M059J (cell line): Measurements from ENCODE around the gene OR4F15. TPM values are rescaled to one million over a fixed set of nuclear protein-coding genes. Genes with fewer than 3 reads are reported as not detected.
"Not testable (repeated sequence)": the region's sequence is repeated elsewhere in the genome, so short reads cannot be mapped to it uniquely, and the experiment has no call there.

Experiments used
- DNase-seq: peaks from one replicate; pipeline ENCODE4 v3.0.0-alpha.2; 2012; ENCODE audit warnings: low read depth
- total RNA-seq: library from RNA; depleted of rRNA; stranded (reverse); fragments of >200 nt; shearing (Covaris generic); gene quantifications from 2 replicates; pipeline ENCODE4 v1.2.3, GENCODE V29; 2014; rRNA removed

The OR4F15 gene, protein sequence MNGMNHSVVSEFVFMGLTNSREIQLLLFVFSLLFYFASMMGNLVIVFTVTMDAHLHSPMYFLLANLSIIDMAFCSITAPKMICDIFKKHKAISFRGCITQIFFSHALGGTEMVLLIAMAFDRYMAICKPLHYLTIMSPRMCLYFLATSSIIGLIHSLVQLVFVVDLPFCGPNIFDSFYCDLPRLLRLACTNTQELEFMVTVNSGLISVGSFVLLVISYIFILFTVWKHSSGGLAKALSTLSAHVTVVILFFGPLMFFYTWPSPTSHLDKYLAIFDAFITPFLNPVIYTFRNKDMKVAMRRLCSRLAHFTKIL
- total RNA-seq: not detected in 2 replicates

DNA sequence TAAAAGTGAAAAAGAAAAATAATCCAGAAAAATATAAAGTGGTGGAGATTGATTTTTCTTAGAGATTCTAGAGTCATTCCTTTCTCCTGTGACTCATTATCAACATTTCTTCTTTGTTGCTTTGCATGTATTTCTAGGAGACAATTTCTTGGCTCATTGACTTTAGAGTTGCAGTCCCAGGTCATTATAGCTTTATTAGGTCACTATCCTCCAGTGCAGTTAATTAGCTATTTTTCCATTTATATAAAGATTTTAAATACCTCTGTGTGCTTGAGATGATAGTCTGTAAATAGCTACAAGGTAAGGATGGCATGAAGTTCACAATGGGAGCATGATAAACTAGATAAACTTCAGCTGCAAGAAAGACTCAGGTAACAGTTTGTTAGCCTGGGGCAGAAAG lies at the start of gene OR4F15:
Gene OR4F15, plus strand, starts transcription at position 301 of the 400 bp plus-strand sequence. CDS start 5,985 bp downstream, outside the sequence.
- DNase-seq: no peak

DNA sequence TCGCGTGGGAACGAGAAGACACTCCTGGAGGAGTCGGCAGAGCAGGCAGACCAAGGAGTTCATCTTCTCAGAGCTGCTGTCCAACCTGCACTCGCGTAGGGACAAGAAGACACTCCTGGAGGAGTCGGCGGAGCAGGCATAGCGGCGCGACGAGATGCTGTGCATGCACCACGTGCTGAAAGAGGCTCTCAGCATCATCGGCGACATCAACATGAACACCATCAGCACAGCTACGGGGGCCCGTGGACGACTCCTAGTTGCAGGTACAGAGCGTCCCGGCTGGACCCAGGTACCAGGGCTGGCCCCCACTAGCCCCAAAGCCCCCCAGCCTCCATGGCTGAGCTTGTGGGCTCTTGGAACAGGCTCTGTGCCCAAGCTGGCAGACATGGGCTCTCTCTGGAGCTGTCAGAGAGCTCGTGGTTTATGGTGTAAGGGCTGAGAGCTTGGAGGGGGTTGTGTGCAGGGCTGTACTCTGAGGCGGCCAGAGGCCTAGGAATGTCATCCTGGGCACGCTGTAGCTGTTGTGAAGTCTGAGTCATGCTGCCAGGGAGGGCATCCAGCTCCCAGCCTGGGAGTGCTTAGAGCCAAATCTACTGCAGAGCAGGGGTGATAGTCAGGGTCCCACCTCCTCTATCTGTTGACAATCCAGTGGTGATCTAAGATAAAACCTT lies 47.2 kb upstream of the OR4F15 start:
- peak; percentile 61 for DNase-seq

DNA sequence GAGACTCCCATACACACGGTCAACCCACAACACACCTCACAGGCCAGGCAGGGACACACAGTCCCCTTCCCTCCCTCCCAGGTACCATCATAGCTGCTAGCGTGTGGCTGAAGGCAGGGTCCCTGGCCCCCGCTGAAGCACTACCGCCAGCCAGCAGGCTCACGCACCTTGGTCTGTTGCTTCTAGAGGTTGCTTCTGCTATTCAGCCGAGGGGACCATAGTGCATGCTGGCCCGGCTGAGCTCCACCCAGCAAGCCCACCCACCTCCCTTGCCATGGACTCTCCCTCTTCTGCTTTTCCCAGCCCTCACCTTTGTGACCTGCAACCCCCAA lies 46.7 kb upstream of the OR4F15 start:
- not testable (repeated sequence) for DNase-seq

DNA sequence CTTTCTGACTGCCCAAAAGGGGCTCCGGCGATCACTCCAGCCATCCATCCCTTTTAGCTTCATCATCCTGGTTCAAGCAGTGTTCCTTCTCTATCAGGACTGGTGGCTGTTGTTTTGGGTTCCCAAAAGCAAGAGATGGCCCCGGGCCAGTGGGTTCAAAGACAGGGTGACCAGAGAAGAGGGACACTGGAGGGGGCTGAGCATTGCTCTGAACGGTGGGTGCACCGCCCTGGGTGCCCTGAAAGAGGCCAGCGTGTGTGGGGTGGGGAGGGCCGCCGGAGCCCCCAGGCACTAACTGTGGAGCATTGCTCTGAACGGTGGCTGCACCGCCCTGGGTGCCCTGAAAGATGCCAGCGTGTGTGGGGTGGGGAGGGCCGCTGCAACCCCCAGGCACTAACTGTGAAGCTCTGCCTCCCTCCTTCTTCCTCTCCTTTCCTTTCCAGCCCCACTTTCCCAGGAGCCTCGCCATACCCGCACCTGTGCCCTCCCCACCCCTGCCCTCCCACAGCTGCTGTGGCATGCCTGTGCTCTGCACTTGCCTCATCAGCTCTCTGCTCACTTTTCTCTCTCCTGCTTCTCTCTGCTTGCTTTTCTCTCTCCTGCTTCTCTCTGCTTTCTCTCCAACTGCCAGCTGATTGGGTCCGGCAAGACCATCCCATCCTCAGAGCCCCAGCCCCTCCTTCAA lies 46.1 kb upstream of the OR4F15 start:
- DNase-seq: no peak

DNA sequence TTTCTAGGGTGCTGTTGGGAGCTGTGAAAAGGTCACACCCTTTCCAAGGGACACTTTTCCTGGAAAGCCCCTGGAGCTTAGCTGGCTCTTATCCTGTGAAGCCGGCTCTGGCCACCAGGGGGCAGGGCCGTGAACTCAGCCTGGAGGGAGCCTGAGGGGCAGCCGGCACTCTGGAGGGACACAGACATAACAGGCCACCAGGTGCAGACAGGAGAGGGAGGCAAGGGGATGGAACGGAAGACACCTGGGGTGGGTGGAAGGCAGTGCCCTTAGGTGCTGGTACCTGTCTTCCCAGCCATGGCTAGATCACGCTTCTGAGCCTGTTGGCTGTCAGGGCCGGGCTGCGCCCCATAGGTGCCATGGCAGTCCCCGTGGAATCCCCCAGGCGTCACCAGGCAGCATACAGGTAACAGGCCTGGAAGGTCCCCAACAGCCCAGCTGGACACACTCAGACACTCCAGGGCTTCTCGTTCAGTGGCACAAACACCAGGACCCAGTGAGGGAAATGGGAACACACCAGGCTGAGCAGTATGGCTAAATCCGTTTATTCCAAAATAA lies 44.8 kb upstream of the OR4F15 start:
- DNase-seq: not testable (repeated sequence)

DNA sequence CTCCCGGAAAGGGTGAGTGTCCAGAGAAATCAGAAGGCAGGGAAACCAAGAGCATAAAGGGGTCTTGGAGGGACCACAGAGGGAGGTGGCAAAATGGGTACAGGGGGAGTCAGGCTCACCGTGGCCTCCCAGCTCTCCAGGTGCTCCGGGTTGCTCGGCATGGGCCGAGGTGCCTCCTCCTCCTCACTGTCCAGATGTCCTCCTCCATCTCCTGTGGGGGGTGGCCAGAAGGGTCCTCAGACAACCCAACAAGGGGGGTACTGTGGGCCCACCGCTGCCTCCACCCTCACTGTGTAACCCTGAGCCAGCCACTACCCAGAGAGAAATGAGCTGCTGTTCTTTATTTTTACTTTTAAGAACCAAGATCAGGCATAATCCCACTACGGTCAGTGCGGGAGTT lies 39.1 kb upstream of the OR4F15 start:
- DNase-seq: no peak

DNA sequence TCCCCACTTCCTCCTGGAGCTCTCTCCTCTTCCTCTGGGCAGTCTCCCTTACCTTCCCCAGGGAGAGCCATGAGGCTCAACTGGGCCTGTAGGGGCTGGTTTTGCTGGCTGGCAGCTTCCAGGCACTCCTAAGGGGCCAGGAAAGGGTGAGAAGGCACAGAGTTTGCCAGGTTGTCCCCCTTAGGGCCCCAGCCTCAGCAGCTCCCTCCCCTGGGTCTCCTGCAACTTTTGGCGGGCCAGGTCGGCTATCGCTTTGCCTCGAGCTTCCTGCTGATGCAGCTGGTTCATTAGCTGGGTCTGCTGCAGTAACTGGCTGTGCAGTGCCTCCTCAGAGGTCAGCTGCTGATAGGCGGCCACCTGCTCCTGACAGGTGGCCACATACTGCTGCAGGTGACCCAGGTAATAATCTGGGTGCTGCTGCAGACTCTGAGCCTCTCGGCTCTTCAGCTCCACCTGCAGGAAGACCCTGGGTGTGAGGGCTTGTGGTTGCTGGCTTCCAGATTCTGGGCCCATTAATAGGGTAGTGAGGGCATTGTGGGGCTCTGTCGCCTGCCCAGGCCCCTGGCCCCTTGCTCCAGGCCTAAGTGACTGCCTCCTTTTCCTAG lies 38.4 kb upstream of the OR4F15 start:
- peak; percentile 8 for DNase-seq

DNA sequence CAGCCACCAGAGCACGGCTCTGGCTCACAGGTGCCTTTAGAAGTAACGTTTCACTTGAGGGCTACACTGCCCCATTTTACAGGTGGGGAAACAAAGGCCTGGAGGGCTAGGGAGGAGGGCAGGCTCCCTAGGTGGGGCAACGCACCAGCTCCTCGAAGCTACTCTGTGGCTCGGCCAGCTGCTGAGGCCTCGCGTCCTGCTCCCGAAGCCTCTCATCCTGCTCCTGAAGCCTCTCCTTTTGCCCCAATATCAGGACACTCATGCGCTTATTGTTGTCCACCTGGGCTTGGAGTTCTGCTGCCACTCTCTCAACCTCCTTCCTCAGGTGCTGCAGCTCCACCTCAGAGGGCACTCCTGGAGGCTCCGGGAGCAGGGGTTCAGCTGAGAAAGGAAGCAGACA lies 36.9 kb upstream of the OR4F15 start:
- DNase-seq: no peak

DNA sequence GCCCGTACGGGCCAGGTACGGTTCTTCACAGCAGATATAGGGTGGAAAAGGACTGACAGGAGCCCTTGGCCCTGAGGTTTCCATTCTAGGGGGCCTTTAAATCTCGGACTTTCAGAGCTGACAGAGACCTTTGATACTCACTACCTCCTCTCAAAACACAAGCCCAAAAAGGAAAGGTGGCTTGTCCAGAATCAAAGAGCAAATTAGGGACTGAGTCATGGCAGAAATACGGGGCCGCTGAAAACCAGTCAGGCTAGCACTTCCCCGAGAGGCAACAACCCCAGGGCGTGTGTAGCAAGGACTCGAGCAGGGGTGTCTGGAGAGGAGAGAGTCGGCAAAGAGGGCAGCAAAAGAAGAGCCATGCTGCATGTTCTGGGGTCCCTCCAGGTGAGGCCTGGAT lies 33.4 kb upstream of the OR4F15 start:
- not testable (repeated sequence) for DNase-seq

DNA sequence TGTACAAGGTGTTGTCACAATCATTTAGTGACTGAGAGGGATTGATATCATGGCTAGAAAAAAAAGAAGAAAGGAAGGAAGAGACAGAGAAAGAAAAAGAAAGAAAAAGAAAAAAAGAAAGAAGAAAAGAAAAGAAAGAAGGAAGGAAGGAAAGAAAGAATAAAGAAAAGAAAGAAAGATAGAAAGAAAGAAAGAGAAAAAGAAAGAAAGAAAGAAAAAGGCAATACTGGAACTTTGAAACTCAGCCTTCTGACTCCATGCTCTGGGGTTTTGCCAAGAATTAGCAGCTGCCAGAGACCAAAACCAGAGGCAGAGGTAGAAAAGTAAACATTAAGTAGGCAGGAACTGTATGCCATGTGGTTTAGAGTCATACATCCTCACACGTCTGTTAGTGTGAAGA lies 31.8 kb upstream of the OR4F15 start:
- DNase-seq: peak; percentile 50

DNA sequence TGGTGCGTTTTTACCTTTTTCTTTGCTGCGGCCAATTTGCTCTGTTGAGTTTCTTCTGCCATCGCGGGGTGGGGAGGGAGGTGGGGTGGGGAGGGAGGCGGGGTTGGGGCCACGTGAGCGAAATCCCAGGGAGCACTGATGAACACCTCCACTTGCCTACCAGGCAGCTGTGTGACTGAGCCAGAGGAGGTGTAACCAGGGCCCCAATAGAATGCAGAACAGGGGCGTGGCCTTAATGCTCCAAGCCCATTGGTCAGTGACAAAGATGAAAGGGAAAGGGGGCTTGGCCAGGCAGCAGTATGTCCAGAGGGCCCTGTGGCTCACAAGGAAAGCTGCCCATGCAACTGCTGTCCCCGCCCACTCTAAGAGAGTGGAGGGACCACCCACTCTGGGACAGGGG lies 30.1 kb upstream of the OR4F15 start:
- no peak for DNase-seq

DNA sequence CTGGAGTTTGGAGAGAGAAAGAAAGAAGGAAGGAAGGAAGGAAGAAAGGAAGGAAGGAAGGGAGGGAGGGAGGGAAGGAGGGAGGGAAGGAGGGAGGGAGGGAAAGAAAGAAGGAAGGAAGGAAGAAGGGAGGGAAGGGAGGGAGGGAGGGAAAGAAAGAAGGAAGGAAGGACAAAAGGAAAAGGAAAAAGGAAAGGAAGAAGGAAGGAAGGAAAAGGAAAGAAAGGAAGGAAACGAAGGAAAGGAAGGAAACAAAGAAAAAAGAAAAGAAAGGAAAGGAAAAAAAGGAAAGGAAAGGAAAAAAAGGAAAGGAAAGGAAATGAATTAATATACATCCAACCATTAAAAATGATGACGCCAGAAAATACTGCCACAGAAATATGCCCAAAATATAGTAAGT lies 27.4 kb upstream of the OR4F15 start:
- DNase-seq: no peak

DNA sequence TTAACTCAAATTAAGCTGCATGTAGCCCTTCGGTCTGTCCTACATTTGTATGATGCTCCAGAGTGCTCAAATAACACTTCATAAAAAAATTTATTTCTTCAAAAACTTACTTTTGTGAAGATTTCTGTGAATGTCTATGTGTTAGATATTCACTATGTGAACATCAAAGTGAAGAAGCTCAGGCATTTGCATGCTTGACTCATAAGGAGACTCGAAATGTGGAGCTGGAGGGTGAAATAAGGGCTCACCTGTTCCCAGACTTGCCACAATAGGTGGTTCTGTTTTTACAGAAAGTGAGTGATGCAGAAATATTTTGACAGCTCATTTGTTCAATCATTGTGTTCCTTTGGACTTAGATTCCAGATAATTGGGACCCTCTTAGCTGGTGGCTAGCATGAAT lies 25.6 kb upstream of the OR4F15 start:
- DNase-seq: not testable (repeated sequence)

DNA sequence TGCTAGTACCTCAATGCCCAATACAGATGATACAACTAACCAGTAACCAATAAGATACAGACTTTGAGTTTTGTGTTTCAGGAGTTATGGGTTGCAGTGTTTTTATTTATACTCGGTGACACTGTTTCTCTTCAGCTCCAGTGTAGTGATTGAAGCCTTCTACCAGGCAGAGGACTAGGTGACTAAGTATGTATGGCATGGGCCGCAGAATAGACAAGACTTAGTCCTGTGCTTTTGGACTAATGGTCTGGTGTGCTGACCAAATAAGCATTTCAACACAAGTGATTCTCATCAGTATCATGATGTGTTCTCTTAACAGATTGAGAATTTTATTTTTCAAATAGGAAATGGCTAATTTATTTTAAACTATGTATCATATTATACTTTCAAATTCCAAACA lies 24.0 kb upstream of the OR4F15 start:
- not testable (repeated sequence) for DNase-seq

DNA sequence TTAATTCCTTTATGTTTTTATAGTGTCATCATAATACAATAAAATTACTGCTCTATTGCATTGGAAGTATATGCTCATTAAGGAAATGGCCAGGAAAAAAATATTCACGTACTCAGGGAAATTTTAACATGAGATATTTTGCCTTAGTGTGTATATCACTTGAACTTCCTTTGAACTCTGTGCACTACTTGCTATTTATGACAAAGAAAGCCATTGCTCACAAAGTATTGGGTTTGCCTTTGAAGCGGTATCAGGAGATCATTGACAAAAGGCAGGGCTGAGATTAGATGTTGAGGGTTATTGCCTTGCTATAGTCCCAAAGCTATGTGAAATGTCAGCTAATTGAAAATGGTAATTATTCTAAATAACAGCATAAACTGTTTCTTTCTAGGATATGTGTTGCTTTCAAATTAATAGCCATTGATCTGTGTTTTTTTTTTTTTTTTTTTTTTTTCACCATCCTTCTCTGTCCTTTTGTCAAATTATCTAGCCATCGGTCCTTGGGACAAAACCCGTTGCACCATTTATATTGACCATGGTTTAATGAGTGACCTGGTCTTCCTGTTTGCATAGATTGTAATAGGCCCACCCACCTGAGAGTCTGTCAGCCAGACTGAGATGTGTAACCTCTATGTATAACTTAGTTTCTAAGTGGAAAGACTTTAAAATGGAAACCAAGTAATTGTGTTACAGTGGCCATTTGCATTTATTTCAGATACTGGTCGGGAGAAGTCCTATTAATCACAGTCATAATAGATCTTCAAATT lies 23.3 kb upstream of the OR4F15 start:
- not testable (repeated sequence) for DNase-seq

DNA sequence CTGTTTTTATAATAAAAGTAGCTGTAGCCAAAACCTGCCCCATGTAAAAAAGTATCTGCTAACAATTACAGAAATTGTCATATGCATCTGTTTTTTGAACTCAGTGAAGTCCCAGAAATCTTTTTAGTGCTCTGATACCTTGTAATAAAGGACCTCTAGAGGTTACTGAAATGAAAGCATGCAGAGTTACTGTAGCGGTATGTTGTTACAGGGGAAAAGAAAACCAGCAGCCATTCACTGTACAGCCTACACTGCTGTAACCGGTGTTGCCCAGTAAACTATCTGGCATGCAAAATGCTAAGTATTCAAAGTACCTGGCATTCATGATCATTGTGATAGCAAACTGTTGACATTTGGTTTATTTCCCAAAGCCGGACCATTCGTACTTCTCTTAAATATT lies 21.3 kb upstream of the OR4F15 start:
- DNase-seq: not testable (repeated sequence)

DNA sequence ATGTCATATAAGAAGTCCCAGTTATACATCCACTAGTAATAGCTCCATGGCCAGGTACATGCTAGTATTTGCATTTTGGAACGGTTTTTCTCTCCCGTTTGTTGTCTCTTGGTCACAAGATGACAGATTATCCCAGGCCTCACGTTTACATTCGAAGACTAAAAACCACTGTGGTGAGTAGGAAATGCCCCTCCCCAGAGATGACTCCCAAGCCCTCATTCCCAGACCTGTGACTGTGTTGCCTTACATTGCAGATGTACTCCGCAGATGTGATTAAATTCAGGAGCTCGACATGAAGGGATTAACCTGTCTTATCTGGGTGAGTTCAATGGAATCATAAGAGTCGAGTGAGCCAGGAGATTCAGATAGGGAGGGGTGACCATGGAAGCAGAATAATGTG lies 18.0 kb upstream of the OR4F15 start:
- peak; percentile 26 for DNase-seq

DNA sequence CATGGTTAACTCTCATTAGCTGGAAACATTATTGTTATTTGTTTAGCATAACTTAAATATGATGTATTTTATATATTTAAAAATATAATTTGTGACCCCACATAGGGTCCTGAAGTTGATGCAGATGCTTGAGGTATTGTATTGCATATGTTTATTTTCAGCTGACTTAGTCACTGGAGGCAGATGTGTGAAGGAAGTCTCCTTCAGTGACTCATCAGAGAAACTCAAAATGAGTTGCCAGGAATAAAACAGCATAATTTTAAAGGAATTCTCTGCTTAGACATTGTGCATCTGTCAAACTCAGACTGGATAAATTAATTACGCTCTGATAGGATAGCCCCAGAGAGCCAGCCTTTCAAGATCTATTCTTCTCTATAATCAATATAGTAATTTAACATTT lies 16.5 kb upstream of the OR4F15 start:
- peak; percentile 77 for DNase-seq

DNA sequence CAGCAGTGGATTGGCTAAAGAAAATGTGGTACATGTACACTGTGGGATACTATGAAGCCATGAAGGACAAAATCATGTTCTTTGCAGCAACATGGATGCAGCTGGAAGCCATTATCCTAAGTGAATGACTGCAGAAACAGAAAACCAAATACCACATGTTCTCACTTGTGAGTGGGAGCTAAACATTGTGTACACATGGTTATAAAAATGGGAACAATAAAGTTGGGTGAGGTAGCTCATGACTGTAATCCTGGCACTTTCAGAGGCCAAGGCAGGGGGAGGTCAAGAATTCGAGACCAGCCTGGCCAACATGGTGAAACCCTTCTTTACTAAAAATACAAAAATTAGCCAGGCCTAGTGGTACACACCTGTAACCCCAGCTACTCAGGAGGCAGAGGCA lies 12.3 kb upstream of the OR4F15 start:
- no peak for DNase-seq

DNA sequence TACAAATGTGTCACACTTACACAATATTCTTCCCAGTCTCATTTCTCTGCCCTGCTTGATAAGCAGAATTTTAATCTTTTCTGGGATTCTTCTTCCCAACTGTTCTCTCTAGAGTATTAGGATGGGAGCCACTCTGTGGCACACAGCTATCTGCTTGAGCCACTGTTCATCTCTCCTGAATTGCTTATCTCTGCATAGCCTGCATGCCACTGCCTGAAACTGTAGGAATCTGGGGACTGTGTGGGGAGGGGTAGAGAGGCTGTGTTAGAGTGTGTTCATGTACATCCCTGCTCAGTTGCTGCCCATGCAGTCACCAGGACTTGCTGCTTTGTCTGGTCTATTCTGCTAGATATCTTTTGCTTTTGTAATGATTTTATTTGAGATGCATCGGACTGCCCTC lies 11.0 kb upstream of the OR4F15 start:
- no peak for DNase-seq

DNA sequence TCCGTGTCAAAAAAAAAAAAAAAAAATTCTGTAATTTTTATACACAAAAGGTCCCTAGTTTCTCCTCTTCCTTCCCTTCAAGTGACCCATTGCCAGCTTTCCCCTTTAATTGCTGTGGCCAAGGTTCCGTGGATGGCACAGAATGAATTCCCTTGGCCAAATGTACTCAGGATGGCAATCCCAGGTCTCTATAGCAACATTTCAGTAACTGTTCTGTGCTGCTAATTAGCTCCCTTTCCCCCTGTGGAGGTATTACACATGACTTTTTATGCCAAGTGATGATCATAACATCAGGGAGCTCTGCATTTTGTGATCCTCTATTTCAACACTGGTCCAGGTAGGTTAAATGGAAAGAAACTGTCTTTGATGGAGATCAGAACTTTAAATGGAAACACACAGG lies 8.8 kb upstream of the OR4F15 start, which contains the start of gene OR4F6:
Gene OR4F6, plus strand, starts transcription at position 301 of the 400 bp plus-strand sequence. CDS start 2,211 bp downstream, outside the sequence.
- no peak for DNase-seq
